A673 (cell line): ENCODE data around the gene KLHL18. TPM values are rescaled to one million over a fixed set of nuclear protein-coding genes. Genes with fewer than 3 reads are reported as not detected.

Experiments
- BruUV-seq: library from RNA; stranded (reverse); fragments of 400-500 nt; replicated peaks from 2 replicates; lab custom pipeline; 2021; lab: Mats Ljungman, UMichigan
- CTCF ChIA-PET: fragments of 300-600 bp; sonication (Branson Sonifier 250); formaldehyde crosslinking; loops from one replicate; lab custom pipeline; 2022; ENCODE audit warnings: antibody characterized with exemption; lab: Charles Lee
- POLR2A ChIA-PET: fragments of 300-600 bp; sonication (Branson Sonifier 250); formaldehyde crosslinking; loops from one replicate; lab custom pipeline; 2022; ENCODE audit warnings: antibody characterized with exemption; ENCODE audit not compliant: low non-redundant PET; lab: Charles Lee
- DNase-seq: peaks from one replicate; pipeline ENCODE4 v3.0.0-alpha.2; 2015; ENCODE audit warnings: low spot score
- H3K27ac ChIP-seq: fragments of 200-600 bp; sonication (generic); 2 replicates; pipeline ENCODE4 v1.5.1; 2016; ENCODE audit warnings: mixed run types, low read depth, mild to moderate bottlenecking, mixed read lengths, antibody characterized with exemption, low read length; ENCODE audit not compliant: poor library complexity, severe bottlenecking
- H3K27me3 ChIP-seq: fragments of 200-600 bp; sonication (generic); replicated peaks from 2 replicates; pipeline ENCODE4 v1.6.1; 2017; ENCODE audit warnings: mixed run types, low read depth, mild to moderate bottlenecking, mixed read lengths, antibody characterized with exemption, low read length; ENCODE audit not compliant: insufficient read depth, poor library complexity
- H3K36me3 ChIP-seq: fragments of 200-600 bp; sonication (generic); 2 replicates; pipeline ENCODE4 v1.6.1; 2016; ENCODE audit warnings: mixed run types, mild to moderate bottlenecking, mixed read lengths, antibody characterized with exemption, low read length; ENCODE audit not compliant: insufficient read depth, poor library complexity, severe bottlenecking
- H3K4me1 ChIP-seq: fragments of 200-600 bp; sonication (generic); 2 replicates; pipeline ENCODE4 v1.6.1; 2017; ENCODE audit warnings: mixed run types, mild to moderate bottlenecking, mixed read lengths, antibody characterized with exemption, low read length; ENCODE audit not compliant: insufficient read depth, poor library complexity, severe bottlenecking
- H3K4me3 ChIP-seq: fragments of 200-600 bp; sonication (generic); 2 replicates; pipeline ENCODE4 v1.5.1; 2016; ENCODE audit warnings: low read depth, mixed run types, mild to moderate bottlenecking, mixed read lengths, low read length; ENCODE audit not compliant: poor library complexity, severe bottlenecking
- H3K9me3 ChIP-seq: fragments of 200-600 bp; sonication (generic); 2 replicates; pipeline ENCODE4 v1.6.1; 2016; ENCODE audit warnings: mixed run types, low read depth, mild to moderate bottlenecking, mixed read lengths, antibody characterized with exemption, low read length; ENCODE audit not compliant: poor library complexity, severe bottlenecking
- CTCF ChIP-seq: fragments of 300-800, 200-600 bp; sonication (generic); conservative IDR thresholded peaks from 2 replicates; pipeline ENCODE4 v1.5.1; 2017; ENCODE audit warnings: low read depth, mild to moderate bottlenecking, antibody characterized with exemption, low read length, moderate library complexity, mixed read lengths
- EZH2 ChIP-seq: fragments of 200-600 bp; sonication (generic); IDR thresholded peaks from 2 replicates; pipeline ENCODE4 v1.6.1; 2017; ENCODE audit warnings: borderline replicate concordance, low read depth, mild to moderate bottlenecking, mixed read lengths, antibody characterized with exemption, low read length; ENCODE audit not compliant: poor library complexity, severe bottlenecking
- intact Hi-C: fragments of 100-400 bp; cut with micrococcal nuclease; formaldehyde crosslinking; loops from one replicate; pipeline ENCODE4 v1.10.0; 2022; ENCODE audit not compliant: unreplicated experiment
- total RNA-seq: library from RNA; stranded (reverse); gene quantifications from 2 replicates; pipeline ENCODE4 v1.2.3, GENCODE V29; 2021

KLHL18 gene
- total RNA-seq, 1 experiment from 2014 or later = 22.6 TPM

GRCh38 chr3:47261301-47261700 is 21.4 kb upstream of the KLHL18 start:
- H3K27ac ChIP-seq = no peak overlapping the region
- TF ChIP-seq CTCF = no peak
- no peak for TF ChIP-seq EZH2
- BruUV-seq = no TSS peak
- H3K4me1 ChIP-seq = no peaks in the 10 kb centered on the region
- no peak overlapping the region for H3K4me3 ChIP-seq
- ChIA-PET POLR2A (no interaction called here), CTCF (no interaction called here)
- intact Hi-C loops = no loop called here
- DNase-seq = no peak
- H3K9me3 ChIP-seq = no peaks in the 10 kb centered on the region
- no peaks in the 10 kb centered on the region for H3K36me3 ChIP-seq
- no peaks in the 10 kb centered on the region for H3K27me3 ChIP-seq

GRCh38 chr3:47265008-47265407 is 17.7 kb upstream of the KLHL18 start:
- TF ChIP-seq CTCF = no peak
- no peak for TF ChIP-seq EZH2
- Histone ChIP-seq H3K9me3 (no peaks in the 10 kb centered on the region), H3K27ac (no peak overlapping the region), H3K4me1 (peaks cover 10% of the 10 kb centered on the region), H3K27me3 (no peaks in the 10 kb centered on the region), H3K4me3 (no peak overlapping the region), H3K36me3 (no peaks in the 10 kb centered on the region)
- BruUV-seq = no TSS peak
- DNase-seq = no peak
- ChIA-PET CTCF (no interaction called here), POLR2A (no interaction called here)
- intact Hi-C loops = no loop called here

GRCh38 chr3:47265725-47266428 is 16.9 kb upstream of the KLHL18 start:
- no TSS peak for BruUV-seq
- no peak overlapping the region for H3K27ac ChIP-seq
- H3K36me3 ChIP-seq = no peaks in the 10 kb centered on the region
- no peaks in the 10 kb centered on the region for H3K27me3 ChIP-seq
- H3K4me1 ChIP-seq = peaks cover 10% of the 10 kb centered on the region
- no peak overlapping the region for H3K4me3 ChIP-seq
- intact Hi-C loops = no loop called here
- H3K9me3 ChIP-seq = no peaks in the 10 kb centered on the region
- CTCF ChIA-PET = no interaction called here
- POLR2A ChIA-PET = no interaction called here
- DNase-seq = no peak
- TF ChIP-seq EZH2 (no peak), CTCF (no peak)
